GM19099 (cell line): Measurements from ENCODE around the gene FANCE.
A peak's percentile ranks its signal among the peaks of the same experiment; 100 is the strongest.

Experiments used
- POLR2A ChIP-seq: IDR thresholded peaks from 3 replicates; pipeline ENCODE4 v1.6.1; 2011; ENCODE audit warnings: low read depth; ENCODE audit not compliant: insufficient read length; ENCODE audit errors: extremely low read depth

The FANCE gene

GRCh38 chr6:35449287-35449881, 2.8 kb upstream of the FANCE start:
- TF ChIP-seq POLR2A: no peak

GRCh38 chr6:35451354-35452182, 570 bp upstream of the FANCE start:
- TF ChIP-seq POLR2A: no peak

- no peak for TF ChIP-seq POLR2A
Observed at GRCh38 chr6:35453236-35453635, 1.1 kb downstream of the FANCE start.

- TF ChIP-seq POLR2A: no peak
Observed at GRCh38 chr6:35454391-35455110, 2.4 kb downstream of the FANCE start.

- no peak for TF ChIP-seq POLR2A
Observed at GRCh38 chr6:35457907-35458306, 5.8 kb downstream of the FANCE start.

- TF ChIP-seq POLR2A: no peak
Observed at GRCh38 chr6:35461270-35461669, 9.1 kb downstream of the FANCE start.

GRCh38 chr6:35463292-35463691, 11.2 kb downstream of the FANCE start:
- no peak for TF ChIP-seq POLR2A

DNA sequence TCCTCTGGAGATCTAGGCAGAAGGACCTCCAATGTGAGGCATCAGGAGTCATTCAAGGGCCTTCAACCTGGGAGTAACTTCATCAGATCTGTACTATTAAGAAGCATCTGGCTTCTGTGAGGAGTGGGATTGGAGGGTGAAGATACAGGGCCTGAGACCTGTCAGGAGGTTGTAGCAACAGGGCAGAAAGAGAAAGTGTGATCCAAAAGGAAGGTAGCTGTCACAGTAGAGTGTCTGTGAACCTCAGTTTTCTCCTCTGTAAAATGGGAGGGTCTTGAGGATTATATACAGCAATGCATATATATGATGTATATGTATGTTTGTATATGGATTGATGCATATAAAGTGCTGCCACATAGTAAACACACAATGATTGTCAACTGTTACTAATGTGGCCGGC, 13.5 kb downstream of the FANCE start:
- TF ChIP-seq POLR2A: no peak

- TF ChIP-seq POLR2A: peak; percentile 100
Observed at GRCh38 chr6:35468181-35468979, 16.2 kb downstream of the FANCE start, which contains the start of gene RPL10A. Gene RPL10A, plus strand, starts transcription at chr6:35468401. Its CDS starts 34 bp downstream, at chr6:35468435.

- no peak for TF ChIP-seq POLR2A
Observed at GRCh38 chr6:35468980-35469750, 17.0 kb downstream of the FANCE start.

- TF ChIP-seq POLR2A: no peak
Observed at GRCh38 chr6:35469751-35470662, 17.9 kb downstream of the FANCE start.

DNA sequence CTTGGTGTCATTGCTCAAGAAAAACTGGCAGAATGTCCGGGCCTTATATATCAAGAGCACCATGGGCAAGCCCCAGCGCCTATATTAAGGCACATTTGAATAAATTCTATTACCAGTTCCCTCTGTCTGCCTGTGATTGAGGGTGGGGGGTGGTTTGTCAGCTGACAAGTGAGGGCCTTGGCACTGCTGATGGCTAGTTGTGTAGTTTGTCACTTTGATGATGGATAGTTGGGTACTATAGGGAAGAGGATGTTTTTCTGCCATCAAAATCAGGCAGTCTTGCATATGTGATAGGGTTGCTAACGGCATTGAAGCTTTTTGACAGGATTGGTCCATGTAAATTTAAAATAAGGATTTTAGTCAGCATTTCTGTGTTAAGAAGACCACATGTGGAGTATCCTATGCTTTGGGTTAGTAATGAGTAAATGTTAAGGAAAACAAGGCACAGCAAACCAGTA, 18.6 kb downstream of the FANCE start:
- no peak for TF ChIP-seq POLR2A

DNA sequence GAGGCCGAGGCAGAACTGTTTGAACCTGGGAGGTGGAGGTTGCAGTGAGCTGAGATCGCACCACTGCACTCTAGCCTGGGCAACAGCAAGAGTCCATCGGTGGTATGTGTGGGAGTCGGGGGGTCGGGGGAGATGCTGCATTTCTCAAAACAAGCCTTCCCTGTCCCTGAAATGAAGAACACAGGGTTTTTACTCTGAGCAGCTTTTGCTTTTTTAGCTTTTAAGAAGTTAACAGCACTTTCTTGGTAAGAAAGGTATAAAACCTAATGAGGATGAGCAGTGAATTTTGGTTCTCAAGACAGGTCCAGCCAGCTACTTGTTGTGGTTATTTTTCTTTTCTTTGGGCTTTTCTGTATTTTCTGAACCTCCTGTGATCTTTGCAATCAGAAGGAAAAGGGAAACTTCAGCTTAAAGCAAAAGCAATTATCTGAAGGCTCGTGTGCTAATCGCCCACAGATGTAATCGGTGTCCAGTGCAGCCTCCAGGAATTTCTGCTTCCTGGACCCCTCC, 19.8 kb downstream of the FANCE start:
- no peak for TF ChIP-seq POLR2A
